22Rv1 (cell line): ENCODE data around the gene PXMP4.

ENCODE experiments used
- CTCF ChIP-seq: fragments of 450-650 bp; IDR thresholded peaks from 2 replicates; pipeline ENCODE4 v1.5.1; 2017; ENCODE audit warnings: mild to moderate bottlenecking
- ZFX ChIP-seq: fragments of 450-650 bp; IDR thresholded peaks from 2 replicates; pipeline ENCODE4 v1.6.1; 2017; ENCODE audit warnings: antibody characterized with exemption, borderline replicate concordance

GRCh38 chr20:33689973-33690372 lies 30.1 kb downstream of the PXMP4 start:
- no peak for TF ChIP-seq CTCF
- TF ChIP-seq ZFX = no peak
